Measurements from ENCODE around the gene RAI14. TPM values are rescaled to one million over a fixed set of nuclear protein-coding genes. Genes with fewer than 3 reads are reported as not detected.
A peak's percentile ranks its signal among the peaks of the same experiment; 100 is the strongest.

The RAI14 gene
- total RNA-seq, 2 donors from 2014 or later = 70.7 to 80.1 TPM

DNA sequence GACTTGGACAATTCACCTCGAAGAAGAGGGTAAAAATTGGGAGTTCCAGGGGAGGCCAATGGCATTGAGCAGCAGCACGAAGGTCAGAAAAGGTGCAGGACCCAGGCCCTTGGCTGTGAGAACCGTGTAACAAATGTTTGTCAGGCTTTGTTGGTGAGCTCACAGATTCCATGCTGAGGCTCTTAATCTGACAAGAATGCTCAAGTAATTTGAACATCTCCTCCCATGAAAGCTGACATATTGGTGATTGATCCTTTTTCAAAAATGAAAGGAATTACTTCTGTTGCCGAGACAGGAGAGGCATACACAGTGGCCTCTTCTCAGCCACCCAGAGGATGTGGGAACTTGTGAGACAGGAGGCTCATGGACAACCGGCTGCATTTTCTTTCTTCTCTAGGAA is 11.6 kb downstream of the RAI14 start:
- ATAC-seq (ENCODE audit: insufficient number of reproducible peaks, low FRiP score, low read depth) = no peak
- peaks cover 15 to 50% of the 10 kb centered on the region in 2 donors for H3K4me1 ChIP-seq (ENCODE audit: control insufficient read depth in 1 of 2, low read depth in 2 of 2)
- H3K27me3 ChIP-seq (replicated peaks; ENCODE audit: insufficient read depth) = no peaks in the 10 kb centered on the region
- TF ChIP-seq, protein P1, sequence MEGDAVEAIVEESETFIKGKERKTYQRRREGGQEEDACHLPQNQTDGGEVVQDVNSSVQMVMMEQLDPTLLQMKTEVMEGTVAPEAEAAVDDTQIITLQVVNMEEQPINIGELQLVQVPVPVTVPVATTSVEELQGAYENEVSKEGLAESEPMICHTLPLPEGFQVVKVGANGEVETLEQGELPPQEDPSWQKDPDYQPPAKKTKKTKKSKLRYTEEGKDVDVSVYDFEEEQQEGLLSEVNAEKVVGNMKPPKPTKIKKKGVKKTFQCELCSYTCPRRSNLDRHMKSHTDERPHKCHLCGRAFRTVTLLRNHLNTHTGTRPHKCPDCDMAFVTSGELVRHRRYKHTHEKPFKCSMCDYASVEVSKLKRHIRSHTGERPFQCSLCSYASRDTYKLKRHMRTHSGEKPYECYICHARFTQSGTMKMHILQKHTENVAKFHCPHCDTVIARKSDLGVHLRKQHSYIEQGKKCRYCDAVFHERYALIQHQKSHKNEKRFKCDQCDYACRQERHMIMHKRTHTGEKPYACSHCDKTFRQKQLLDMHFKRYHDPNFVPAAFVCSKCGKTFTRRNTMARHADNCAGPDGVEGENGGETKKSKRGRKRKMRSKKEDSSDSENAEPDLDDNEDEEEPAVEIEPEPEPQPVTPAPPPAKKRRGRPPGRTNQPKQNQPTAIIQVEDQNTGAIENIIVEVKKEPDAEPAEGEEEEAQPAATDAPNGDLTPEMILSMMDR (IDR thresholded peaks at IDR 0.05) = no peak
- peaks cover 3% of the 10 kb centered on the region for H3K36me3 ChIP-seq
- no peak overlapping the region for H3K4me3 ChIP-seq
- no peak overlapping the region for H3K27ac ChIP-seq
- no peak for DNase-seq (ENCODE audit: low spot score)
- no peaks in the 10 kb centered on the region for H3K9me3 ChIP-seq

- no peak overlapping the region for H3K4me3 ChIP-seq
- no peaks in the 10 kb centered on the region for H3K27me3 ChIP-seq (replicated peaks; ENCODE audit: insufficient read depth)
- DNase-seq (ENCODE audit: low spot score) = no peak
- no peaks in the 10 kb centered on the region for H3K36me3 ChIP-seq
- peaks cover 28 to 71% of the 10 kb centered on the region in 2 donors for H3K4me1 ChIP-seq (ENCODE audit: control insufficient read depth in 1 of 2, low read depth in 2 of 2)
- ATAC-seq (ENCODE audit: insufficient number of reproducible peaks, low FRiP score, low read depth) = peak; percentile 9
- TF ChIP-seq, protein P1 (IDR thresholded peaks at IDR 0.05) = no peak
- H3K9me3 ChIP-seq = no peaks in the 10 kb centered on the region
- H3K27ac ChIP-seq = peak overlapping the region in 1 of 2 donors; percentile 17
Measured at GRCh38 chr5:34669931-34670516, 13.9 kb downstream of the RAI14 start.

- DNase-seq (ENCODE audit: low spot score) (no peak), ATAC-seq (ENCODE audit: insufficient number of reproducible peaks, low FRiP score, low read depth) (no peak)
- peaks cover 31 to 76% of the 10 kb centered on the region in 2 donors for H3K4me1 ChIP-seq (ENCODE audit: control insufficient read depth in 1 of 2, low read depth in 2 of 2)
- H3K27me3 ChIP-seq (replicated peaks; ENCODE audit: insufficient read depth) = no peaks in the 10 kb centered on the region
- H3K9me3 ChIP-seq = no peaks in the 10 kb centered on the region
- peak overlapping the region; percentile 92 to 93 for H3K27ac ChIP-seq
- TF ChIP-seq, protein P1 (IDR thresholded peaks at IDR 0.05) = no peak
- H3K4me3 ChIP-seq = no peak overlapping the region
- H3K36me3 ChIP-seq = no peaks in the 10 kb centered on the region
Measured at GRCh38 chr5:34672196-34672595, 16.1 kb downstream of the RAI14 start.

DNA sequence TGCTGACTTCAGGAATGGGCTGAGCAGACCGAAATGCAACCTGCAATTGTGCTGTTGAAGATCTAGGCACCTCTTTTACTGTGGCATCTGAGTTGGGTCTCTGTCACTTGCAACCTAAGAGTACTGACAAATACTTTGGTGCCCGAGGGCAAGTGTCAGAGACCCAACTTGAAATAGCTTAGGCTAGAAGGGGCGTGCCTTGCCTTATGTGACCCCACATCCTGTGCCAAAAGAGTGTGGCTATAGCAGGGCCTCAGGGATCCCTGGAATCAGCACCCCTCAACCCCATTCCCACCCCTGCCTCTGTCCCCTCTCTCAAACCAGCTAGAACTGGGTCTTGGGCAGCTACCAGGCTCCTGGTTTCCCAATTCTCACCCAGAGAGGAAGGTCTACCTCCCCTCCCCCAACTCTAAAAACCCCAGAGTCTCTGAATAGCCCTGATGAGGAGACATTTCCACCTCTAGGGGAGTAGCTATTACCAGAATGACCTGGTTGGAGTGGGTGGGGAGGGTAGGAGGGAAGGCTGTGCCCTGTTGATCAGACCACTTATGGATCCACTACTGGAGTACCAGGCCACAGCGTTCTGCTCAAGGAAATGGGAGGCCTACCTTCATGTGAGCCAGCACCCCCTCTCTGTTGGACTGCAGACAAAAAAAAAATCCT is 17.5 kb downstream of the RAI14 start:
- ATAC-seq (ENCODE audit: insufficient number of reproducible peaks, low FRiP score, low read depth) (peak; percentile 4), DNase-seq (ENCODE audit: low spot score) (no peak)
- Histone ChIP-seq H3K4me3 (no peak overlapping the region), H3K4me1 (ENCODE audit: control insufficient read depth in 1 of 2, low read depth in 2 of 2) (peaks cover 34 to 86% of the 10 kb centered on the region in 2 donors), H3K36me3 (peaks cover under 1% of the 10 kb centered on the region), H3K9me3 (no peaks in the 10 kb centered on the region), H3K27me3 (replicated peaks; ENCODE audit: insufficient read depth) (no peaks in the 10 kb centered on the region), H3K27ac (peak overlapping the region; percentile 92 to 93)
- TF ChIP-seq, protein P1 (IDR thresholded peaks at IDR 0.05) = no peak

DNA sequence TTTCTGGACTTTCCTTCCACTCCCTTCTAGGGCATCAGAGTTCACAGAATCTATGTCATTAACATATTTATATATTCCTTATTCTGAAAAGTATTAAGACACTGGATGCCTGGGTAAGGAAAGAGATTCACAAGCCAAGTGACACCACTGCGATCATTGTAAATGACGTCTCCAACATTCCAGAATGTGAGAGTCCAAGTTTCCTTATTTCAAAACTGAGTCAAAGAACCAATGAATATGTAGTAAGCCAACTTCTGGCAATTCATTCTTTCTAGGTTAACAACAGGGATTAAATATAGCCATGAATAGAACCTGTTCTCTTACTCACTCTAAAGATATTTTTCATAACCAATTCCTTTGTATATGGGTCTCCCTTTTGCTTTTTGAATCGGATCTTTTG is 18.1 kb downstream of the RAI14 start:
- DNase-seq (ENCODE audit: low spot score) = no peak
- ATAC-seq (ENCODE audit: insufficient number of reproducible peaks, low FRiP score, low read depth) = peak; percentile 74
- Histone ChIP-seq H3K27me3 (replicated peaks; ENCODE audit: insufficient read depth) (no peaks in the 10 kb centered on the region), H3K4me1 (ENCODE audit: control insufficient read depth in 1 of 2, low read depth in 2 of 2) (peaks cover 34 to 85% of the 10 kb centered on the region in 2 donors), H3K4me3 (no peak overlapping the region), H3K27ac (peak overlapping the region; percentile 92 to 93), H3K36me3 (peaks cover 2% of the 10 kb centered on the region), H3K9me3 (no peaks in the 10 kb centered on the region)
- TF ChIP-seq, protein P1 (IDR thresholded peaks at IDR 0.05) = no peak
